Lung microvascular endothelial cell (primary cell): Measurements from ENCODE around the gene KANK2. TPM values are rescaled to one million over a fixed set of nuclear protein-coding genes. Genes with fewer than 3 reads are reported as not detected.
"Not testable (repeated sequence)": the region's sequence is repeated elsewhere in the genome, so short reads cannot be mapped to it uniquely, and the experiment has no call there.

Source experiments
- DNase-seq, 2 donors: peaks; one replicate each; pipeline versions ENCODE4 v3.0.0 to v3.0.0-alpha.2; 2010; ENCODE audit warnings: low read depth in 2 of 2
- total RNA-seq: library from RNA; depleted of rRNA; stranded (reverse); fragments of >200 nt; gene quantifications from 2 replicates; pipeline ENCODE4 v1.2.1, GENCODE V29; 2014

KANK2 gene
- total RNA-seq, 1 donor from 2014 or later = 110 TPM

DNA sequence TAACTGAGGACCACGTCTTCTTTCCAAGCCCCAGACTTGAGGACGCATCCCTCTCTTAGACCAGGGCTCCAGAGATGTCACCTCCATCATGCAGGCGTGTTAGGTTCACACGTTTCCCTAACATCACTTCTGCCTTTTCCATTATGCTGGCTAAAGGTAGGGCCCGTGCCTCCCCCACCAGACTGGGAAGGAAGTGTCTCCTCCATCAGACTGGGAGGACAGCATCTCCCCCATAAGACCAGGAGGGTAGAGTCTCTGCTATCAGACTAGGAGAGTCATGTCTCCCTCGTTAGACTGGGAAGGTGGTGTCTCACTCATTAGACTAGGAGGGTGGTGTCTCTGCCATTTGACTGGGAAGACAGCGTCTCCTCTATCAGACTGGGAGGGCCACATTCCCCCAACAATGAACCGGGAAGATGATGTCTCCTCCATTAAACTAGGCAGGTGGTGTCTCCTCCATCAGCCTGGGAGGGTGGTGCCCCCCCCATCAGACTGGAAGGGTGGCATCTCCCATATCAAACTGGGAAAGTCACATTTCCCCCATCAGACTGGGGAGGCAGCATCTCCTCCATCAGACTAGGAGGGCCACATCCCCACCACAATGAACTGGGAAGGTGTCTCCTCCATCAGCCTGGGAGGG lies 23.7 kb downstream of the KANK2 start:
- no peak for DNase-seq

DNA sequence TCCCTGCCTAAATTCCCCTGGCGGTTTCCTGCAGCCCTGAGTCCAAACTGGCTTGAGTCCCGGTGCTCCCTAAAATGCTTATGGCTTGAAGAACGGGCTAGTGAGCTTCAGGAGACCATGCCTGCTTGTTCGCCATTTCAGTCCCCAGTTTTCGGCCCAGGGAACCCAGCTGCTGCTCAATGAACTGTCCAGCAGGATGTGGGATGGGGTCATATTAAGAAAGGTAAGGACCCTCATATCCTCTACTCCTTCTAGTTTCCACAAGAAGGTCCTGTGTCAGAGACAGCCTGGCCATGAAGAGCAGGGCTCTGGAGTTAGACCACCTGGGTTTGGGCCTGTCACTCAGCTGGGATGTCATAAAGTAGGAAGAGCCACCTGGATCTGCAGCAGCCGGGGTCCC lies 24.8 kb downstream of the KANK2 start:
- no peak for DNase-seq

DNA sequence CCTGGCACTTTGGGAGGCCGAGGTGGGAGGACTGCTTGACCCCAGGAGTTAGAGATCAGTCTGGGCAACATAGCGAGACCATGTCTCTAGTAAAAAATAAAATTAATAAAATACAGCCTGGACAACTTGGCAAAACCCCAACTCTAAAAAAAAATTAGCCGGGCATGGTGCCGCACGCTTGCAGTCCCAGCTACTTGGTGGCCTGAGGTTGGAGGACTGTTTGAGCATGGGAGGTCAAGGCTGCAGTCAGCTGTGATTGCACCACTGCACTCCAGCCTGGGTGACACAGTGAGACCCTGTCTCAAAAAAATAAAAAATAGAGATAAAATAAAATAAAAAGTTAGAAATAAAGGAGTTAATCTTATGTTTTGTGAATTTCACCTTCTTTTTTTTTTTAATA lies 26.2 kb downstream of the KANK2 start:
- DNase-seq = no peak

DNA sequence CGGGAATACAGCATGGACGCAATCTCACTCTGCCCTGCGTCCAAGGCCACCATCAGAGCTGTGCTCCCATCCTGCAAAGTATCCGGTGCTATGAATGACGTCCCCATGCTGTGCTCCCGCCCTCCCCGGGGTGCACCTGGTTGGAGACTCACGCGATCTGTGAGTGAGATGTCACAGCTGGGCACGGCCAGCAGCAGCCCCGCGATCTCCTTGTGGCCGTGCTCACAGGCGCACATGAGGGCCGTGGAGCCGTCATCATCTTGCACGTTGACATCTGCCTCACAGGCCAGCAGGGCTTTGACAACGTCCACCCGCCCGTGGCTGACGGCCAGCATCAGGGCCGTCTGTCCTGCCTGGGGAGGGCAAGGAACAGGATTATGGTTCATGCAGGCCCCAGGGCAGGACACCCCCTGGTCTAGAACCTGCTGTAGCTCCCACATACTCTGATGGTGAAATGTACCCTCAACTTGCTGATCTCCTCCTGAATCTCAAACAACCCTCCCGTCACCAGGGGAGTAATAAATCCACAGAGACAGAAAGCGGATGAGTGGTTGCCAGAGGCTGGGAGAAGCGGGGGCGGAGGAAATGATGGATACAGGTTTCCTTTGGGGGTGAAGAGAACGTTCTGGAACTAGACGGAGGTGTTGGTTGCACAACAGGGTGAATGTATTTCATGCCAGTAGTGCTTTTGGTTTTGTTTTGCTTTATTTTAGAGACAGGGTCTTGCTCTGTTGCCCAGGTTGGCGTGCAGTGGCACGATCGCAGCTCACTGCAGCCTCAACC lies 27.3 kb downstream of the KANK2 start:
- DNase-seq = peak; percentile 79 to 82

DNA sequence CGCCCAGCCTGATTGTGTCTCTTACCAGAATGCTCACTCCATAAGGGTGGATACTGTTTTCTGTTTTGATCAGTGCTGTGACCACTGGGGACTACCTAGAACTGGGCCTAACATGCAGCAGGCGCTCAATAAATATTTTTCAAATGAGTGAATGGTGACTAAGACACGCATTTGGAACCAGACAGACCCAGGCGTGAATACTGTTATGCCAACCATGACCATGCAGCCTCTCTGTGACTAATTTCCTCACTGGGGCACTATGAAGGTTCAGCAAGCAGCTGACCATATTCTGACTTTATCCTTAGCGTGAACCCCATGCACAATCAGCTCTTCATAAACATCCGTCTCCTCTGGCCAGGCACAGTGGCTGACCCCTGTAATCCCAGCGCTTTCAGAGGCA lies 28.8 kb downstream of the KANK2 start:
- DNase-seq = peak; percentile 93 to 98

DNA sequence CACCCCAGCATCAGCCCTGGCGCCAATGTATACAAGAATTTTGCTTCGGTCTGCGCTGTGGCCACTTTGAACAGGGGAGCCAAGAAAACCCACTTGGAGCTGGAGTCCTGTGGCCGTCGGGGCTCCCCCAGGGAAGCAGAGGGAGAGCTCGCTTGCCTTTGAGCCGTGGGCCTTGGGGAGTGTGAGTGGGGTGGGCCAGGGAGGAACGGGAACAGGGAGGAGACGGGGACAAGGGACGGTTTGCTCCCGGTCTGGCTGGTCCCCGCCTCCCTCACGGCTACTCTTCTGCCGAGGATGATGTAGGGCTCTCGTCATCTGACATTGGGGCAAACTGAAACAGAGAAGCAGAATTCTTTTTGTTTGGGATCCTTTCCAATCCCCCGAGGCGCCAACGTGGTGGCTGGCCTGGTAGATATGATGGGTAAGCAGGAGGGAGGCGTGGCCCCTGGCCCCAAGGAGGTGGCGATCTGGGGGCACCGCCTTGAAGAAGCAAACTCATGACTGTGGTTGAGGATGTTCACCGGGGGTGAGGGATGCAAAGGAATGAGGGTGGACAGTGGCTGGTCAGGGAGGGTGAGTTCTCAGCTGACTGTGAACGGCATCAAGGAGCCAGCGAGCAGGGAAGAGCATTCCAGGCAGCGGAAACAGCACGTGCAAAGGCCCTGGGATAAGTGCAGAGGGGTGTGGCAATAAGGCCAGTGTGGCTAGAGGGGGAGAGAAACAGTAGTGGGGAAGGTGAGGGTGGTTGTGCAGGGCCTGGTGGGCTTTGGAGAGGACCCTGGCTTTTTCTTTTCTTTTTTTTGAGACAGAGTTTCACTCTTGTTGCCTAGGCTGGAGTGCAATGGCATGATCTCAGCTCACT lies 30.8 kb downstream of the KANK2 start:
- no peak for DNase-seq

DNA sequence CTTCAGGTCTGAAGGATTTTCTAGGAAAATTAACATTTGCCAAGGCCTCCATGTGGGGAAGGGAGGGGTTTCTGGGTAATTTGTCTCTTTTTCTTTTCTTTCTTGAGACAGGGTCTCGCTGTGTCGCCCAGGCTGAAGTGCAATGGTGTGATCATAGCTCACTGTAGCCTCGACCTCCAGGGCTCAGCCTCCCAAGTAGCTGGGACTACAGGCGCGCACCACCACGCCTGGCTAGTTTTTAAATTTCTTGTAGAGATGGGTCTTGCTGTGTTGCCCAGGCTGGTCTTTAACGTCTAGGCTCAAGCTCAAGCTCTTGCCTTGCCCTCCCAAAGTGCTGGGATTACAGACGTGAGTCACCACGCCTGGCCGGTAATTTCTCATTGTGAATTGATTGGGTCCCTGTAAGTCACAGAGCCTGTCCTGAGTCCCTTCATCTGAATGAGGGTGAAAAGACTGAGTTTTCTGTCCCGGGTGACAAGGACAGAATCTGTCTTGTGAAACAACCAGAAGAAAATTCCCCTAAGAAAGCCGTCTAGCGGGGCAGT lies 31.8 kb downstream of the KANK2 start:
- DNase-seq = peak in 1 of 2 donors; percentile 39

DNA sequence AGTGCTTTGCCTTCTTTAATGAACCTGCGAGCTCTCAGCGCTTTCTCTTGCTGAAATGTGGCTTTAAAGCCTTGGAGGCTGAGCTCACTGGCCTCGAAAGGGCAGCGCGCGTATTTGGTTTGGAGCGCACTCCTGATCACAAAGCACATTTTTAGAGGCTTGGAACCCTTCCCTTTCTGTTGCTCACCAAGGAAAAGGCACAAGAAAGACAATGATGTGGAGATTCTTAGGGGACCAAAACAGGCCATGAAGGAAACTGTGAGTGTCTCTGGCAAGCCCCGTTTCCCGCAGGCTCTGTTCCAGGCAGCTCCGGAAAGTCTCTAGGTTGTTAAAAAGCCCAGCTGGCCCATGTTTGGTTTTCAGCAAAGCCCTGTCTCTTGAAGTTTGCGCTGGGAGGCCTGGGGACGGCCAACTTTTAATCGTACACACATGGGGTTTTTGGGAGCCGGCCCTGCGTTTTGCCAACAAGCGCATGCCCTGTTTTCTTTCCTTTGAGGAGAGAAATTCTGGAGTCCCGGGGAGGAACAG lies 32.4 kb downstream of the KANK2 start:
- DNase-seq = peak; percentile 50 to 59

DNA sequence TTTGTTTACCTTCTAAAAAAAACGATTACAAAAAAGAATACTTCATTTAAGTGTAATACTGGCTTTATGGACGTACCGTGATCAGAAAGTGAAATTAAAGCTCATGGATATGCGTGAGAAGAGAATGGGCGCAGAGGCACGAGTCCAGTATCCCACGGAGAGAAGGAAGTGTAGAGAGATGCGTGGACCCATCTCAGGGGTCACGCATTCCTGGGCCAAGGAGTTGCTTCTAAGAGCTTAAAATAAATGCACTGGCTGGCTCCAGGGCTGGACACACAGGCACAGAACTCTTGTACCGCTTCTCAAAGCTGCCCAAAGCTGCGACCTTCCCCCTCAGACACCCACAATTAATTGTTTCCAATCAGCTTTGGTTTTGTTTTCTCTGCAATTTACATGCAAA lies 33.0 kb downstream of the KANK2 start:
- no peak for DNase-seq

DNA sequence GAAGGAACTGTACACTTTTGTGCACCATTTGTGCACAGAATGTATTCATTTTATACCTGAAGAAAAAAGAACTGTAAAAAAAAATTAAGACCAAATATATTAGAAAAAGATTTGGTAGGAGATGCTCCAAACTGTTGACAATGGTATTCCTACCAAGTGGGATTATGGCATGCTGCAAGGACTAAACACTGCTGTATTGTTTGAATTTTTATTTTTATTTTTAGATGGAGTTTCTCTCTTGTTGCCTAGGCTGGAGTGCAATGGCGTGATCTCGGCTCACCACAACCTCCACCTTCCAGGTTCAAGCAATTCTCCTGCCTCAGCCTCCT lies 36.9 kb downstream of the KANK2 start:
- not testable (repeated sequence) for DNase-seq

DNA sequence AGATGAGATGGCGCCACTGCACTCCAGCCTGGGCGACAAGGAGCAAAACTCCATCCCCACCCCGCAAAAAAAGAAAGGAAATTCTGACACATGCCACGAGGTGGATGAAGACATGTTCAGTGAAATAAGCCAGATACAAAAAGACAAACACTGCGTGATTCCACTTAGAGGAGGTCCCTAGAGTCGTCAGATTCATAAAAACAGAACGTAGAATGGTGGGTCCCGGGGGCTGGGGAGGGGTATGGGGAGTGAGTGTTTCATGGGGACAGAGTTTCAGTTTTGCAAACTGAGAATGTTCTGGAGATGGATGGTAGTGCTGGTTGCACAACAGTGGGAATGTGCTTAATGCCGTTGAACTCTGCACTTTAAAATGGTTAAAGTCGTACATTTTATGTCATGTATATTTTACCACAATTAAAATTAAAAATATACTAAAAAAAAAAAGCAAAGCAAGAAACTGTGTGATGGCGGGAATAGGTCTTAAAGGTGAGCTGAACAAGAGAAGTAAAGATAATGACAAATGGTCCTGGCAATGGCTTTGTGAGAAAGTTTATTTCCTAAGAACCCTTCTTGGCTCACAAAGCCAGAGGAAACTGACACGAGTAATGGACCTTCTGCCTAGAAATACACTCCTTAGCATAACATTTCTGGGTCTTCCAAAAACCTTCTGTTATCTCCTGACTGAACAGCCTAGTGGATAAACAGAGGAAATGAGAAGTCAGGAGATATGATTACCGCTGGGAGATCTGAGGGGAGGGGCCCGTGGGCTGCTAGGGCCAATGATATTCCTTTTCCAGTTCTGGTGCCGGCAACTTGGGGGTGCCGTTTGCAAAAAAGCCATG lies 37.5 kb downstream of the KANK2 start:
- DNase-seq = peak; percentile 47 to 66

DNA sequence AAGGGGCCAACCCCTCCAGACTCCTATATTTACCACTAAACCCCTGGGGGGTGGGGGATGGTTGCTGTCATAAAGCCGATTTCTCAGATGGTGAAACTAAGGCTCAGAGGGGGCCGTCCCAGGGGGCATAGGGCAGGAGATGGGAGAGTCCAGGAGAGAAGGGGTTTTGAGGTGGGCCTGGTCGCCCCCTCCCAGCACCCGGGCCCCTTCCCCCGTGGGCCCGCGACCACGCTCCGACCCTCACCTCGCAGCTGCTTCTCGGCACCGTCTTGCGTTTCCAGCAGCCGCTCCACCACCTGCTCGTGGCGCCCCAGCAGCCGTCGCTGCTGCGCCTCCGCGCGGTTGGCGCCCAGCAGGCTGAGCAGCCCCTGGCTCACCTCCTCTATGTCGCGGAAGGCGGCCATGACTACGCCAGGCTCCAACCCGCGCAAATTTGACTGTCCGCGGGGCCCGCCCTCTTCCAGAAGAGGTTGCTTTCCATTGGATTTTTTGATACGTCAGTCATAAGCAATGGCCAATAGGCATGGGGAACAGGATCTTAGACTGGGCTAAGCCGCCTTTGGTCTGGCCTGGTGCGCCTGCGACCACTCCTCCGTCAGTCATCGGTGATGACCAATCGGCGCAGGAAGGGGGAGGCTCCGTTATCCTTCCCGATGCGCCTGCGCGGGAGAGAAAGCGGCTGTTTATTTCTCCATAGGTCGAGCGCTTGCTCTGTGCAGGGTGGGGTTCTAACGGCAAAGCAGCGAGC lies 41.8 kb downstream of the KANK2 start, which contains the start of gene SPC24:
SPC24 (minus strand) TSS at position 410 of the 748 bp plus-strand sequence; CDS start at position 404, 6 bp downstream.
- DNase-seq = peak; percentile 99

DNA sequence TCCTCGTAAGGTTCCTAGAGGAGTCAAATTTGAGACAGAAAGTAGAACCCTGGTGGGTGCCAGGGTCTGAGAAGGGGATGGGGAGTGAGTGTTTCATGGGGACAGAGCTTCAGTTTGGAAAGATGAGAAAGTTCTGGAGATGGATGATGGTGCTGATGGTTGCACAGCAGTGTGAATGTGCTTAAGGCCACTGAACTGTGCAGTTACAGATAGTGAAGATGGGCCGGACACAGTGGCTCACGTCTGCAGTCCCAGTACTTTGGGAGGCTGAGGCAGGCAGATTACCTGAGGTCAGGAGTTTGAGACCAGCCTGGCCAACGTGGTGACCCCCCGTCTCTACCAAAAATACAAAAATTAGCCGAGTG lies 42.7 kb downstream of the KANK2 start:
- no peak for DNase-seq

DNA sequence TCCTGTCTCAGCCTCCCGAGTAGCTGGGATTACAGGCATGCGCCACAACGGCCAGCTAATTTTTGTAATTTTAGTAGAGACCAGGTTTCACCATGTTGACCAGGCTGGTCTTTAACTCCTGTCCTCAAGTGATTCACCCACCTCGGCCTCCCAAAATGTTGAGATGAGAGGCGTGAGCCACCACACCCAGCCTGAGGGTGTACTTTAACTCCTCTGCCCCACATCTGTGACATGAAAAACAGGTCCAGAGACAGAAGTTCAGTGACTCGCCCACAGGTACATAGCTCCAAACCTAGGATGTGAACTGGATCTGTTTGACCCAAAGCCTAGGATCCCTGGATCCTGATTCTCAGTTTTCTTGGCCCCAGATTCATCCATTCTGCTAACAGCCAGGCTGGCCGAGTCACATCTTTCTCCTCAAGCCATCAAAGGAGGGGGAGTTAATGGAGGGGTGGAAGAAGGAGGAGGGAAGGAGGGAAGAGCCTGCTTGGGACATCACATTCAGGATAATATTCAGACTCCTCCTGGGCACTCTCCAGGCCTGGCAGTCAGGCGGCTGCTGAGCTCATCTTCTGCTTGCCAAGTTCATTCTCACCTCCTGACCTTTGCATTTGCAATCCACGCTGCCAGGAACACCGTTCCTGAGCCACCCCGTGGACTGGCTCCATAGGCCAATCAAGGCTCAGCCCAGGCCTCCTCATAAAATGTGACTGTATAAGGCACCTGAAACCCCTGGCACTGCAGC lies 44.9 kb downstream of the KANK2 start:
- DNase-seq = peak; percentile 79 to 93

DNA sequence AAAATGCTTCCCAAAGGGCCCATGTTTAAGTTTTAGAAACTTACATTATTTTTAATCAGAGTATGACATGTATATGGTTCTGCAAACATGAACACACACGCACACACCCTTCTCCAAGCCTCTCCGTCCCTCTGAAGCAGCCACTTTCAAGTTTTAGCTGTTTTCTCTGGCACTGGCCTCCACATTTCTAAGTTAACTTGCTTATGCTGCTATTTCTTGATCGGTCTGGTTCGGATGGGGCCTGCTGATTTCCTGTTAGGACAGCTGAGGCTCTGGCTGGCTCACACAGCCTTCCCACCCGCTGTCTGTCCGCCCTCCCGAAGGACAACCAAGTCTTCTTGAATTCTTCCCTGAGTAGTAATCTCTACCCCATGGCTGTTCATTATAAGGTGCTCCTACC lies 46.2 kb downstream of the KANK2 start:
- DNase-seq = no peak

DNA sequence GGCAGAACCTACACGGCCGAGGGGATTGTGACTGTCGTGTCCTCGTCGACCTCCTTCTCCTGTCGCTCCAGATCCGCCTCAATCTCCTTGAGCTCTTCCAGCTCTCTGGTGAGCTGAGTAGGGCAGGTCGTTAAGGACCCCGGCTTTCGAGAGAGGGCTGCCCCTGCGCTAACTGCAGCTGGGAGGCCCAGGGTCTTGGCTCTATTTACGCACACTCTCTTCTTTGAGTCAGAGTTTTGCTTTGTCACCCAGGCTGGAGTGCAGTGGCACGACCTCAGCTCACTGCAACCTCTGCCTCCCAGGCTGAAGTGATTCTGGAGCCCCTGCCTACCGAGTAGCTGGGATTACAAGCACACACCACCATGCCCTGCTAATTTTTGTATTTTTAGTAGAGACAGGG lies 49.3 kb downstream of the KANK2 start:
- no peak for DNase-seq

DNA sequence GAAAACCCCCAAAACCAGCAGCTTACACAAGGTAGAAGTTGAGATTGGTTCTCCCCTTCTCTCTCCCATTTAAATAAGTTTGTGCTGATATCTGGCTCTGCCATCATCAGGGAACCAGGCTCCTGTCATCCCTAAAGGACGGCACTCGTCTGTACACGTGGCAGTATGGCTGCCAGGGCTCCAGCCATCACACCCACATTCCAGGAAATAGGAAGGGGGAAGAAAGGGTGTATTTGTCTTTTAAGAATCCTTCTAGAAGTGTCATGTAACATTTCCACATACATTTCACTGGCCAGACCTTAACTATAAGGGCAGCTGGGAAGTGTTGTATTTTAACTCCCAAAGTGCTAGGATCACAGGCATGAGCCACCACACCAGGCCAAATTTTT lies 51.8 kb downstream of the KANK2 start:
- DNase-seq = no peak

DNA sequence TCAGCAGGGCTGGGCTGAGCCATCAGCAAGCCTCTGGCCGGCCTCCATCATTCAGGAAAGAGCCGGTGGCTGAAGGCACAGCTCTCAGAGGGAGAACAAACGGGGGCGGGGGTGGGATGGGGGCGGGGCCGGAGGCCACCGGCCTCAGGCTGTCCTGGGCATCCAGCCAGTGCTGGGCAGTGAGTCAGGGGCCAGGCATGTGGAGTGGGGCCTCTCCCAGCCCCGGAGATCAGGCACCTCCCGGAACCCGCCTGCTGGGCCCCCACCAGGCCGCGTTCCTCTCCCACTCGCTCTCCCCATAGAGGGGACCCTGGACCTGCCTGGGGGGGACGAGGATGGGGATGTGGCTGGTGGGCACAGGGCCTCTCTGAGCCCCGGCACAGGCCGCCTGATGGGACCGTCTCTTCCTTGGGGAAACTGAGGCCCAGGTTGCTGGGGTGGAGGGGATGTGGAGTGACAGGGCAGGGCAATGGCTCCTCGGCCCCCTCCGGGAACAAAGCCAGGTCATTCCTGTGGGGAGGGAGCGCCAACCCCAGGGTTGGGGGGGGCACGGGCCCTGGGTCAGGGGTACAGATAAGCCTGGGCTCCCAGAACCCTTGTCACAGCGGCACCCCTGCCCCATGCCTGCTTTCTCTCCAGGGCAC lies 54.7 kb downstream of the KANK2 start:
- DNase-seq = peak; percentile 95 to 97
